Smooth muscle cell (in vitro differentiated cells): Measurements from ENCODE around the gene WRAP73. TPM values are rescaled to one million over a fixed set of nuclear protein-coding genes. Genes with fewer than 3 reads are reported as not detected.

Experiments
- DNase-seq: peaks from one replicate; lab custom pipeline; 2025; ENCODE audit not compliant: unreplicated experiment; lab: John Stamatoyannopoulos, UW
- H2AFZ ChIP-seq: fragments of 200-600 bp; sonication (generic); 2 replicates; pipeline ENCODE4 v1.6.0; 2016; ENCODE audit warnings: antibody characterized with exemption, low read depth, mild to moderate bottlenecking
- H3F3A ChIP-seq: fragments of 200-600 bp; sonication (generic); 2 replicates; pipeline ENCODE4 v1.6.0; 2017; ENCODE audit warnings: antibody characterized with exemption, low read depth
- H3K27ac ChIP-seq: fragments of 200-600 bp; sonication (generic); 2 replicates; pipeline ENCODE4 v1.5.1; 2016; ENCODE audit warnings: low read depth, mild to moderate bottlenecking
- H3K27me3 ChIP-seq: fragments of 200-600 bp; sonication (generic); 2 replicates; pipeline ENCODE4 v1.6.1; 2016; ENCODE audit warnings: low read depth, mild to moderate bottlenecking
- H3K36me3 ChIP-seq: fragments of 200-600 bp; sonication (generic); 2 replicates; pipeline ENCODE4 v1.5.1; 2016; ENCODE audit warnings: low read depth
- H3K4me1 ChIP-seq: fragments of 200-600 bp; sonication (generic); 2 replicates; pipeline ENCODE4 v1.5.1; 2016; ENCODE audit warnings: low read depth
- H3K4me2 ChIP-seq: fragments of 200-600 bp; sonication (generic); 2 replicates; pipeline ENCODE4 v1.6.0; 2016; ENCODE audit warnings: mild to moderate bottlenecking
- H3K4me3 ChIP-seq: fragments of 200-600 bp; sonication (generic); 2 replicates; pipeline ENCODE4 v1.5.1; 2016; ENCODE audit warnings: mild to moderate bottlenecking
- H3K79me2 ChIP-seq: fragments of 200-600 bp; sonication (generic); 2 replicates; pipeline ENCODE4 v1.6.0; 2016; ENCODE audit warnings: low read depth, mild to moderate bottlenecking
- H3K9ac ChIP-seq: fragments of 200-600 bp; sonication (generic); 2 replicates; pipeline ENCODE4 v1.6.0; 2016; ENCODE audit warnings: low read depth
- H3K9me3 ChIP-seq: fragments of 200-600 bp; sonication (generic); replicated peaks from 2 replicates; pipeline ENCODE4 v1.5.1; 2016; ENCODE audit warnings: low read depth
- H4K20me1 ChIP-seq: fragments of 200-600 bp; sonication (generic); 2 replicates; pipeline ENCODE4 v1.6.0; 2016; ENCODE audit warnings: low read depth
- WGBS: methylation state at CpG from one replicate; pipeline ENCODE4 v1.1.7; 2016; ENCODE audit warnings: low lambda C conversion rate; 5-methylcytosine and 5-hydroxymethylcytosine counted together
- polyA plus RNA-seq: library from polyadenylated mRNA; unstranded; fragments of >200 nt; fragmentation: Nextera tagmentation; extraction: Ambion mirVana; gene quantifications from 2 replicates; pipeline ENCODE4 v1.2.1, GENCODE V29; 2016
- total RNA-seq: library from RNA; depleted of rRNA; stranded (reverse); fragments of >200 nt; gene quantifications from 2 replicates; pipeline ENCODE4 v1.2.3, GENCODE V29; 2014
- TF ChIP-seq, protein P1 (sequence below): fragments of 200-600 bp; sonication (generic); IDR thresholded peaks from 2 replicates; pipeline ENCODE4 v1.5.1; 2017; ENCODE audit warnings: borderline replicate concordance, mild to moderate bottlenecking, antibody characterized with exemption; ENCODE audit not compliant: insufficient read depth, poor library complexity, severe bottlenecking

Gene WRAP73
- total and polyA plus RNA-seq, 2 experiments from 2014 or later, result 17.2 to 20.8 TPM

DNA sequence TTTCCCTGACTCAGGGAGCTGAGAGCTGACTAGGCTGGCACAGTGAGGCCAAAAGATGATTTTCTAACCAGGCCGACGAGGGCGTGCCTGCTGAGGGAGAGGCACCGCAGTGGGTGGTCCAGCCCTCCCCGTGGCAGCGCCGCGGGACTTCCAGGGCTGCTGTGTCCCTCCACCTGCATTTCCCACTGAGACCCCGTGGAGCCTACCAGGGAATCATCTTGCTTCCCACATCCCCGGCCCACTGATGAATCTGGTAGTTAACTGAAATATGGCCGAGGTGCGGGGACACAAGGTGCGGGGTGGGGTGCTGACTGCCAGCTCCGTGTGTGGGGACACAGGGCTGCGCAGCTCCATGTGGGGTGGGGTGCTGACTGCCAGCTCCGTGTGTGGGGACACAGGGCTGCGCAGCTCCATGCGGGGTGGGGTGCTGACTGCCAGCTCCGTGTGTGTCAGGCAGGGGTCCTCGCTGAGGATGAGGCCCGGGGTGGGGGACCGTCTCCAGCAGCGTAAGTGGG, 10.4 kb downstream of the WRAP73 start:
- H3K4me3 ChIP-seq, result no peak overlapping the region
- TF ChIP-seq, protein P1, sequence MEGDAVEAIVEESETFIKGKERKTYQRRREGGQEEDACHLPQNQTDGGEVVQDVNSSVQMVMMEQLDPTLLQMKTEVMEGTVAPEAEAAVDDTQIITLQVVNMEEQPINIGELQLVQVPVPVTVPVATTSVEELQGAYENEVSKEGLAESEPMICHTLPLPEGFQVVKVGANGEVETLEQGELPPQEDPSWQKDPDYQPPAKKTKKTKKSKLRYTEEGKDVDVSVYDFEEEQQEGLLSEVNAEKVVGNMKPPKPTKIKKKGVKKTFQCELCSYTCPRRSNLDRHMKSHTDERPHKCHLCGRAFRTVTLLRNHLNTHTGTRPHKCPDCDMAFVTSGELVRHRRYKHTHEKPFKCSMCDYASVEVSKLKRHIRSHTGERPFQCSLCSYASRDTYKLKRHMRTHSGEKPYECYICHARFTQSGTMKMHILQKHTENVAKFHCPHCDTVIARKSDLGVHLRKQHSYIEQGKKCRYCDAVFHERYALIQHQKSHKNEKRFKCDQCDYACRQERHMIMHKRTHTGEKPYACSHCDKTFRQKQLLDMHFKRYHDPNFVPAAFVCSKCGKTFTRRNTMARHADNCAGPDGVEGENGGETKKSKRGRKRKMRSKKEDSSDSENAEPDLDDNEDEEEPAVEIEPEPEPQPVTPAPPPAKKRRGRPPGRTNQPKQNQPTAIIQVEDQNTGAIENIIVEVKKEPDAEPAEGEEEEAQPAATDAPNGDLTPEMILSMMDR, result no peak
- no peaks in the 10 kb centered on the region for H3K27me3 ChIP-seq
- WGBS, result 96% methylated on average over 23 of the region's 23 CpGs
- H3K79me2 ChIP-seq, result no peaks in the 10 kb centered on the region
- no peaks in the 10 kb centered on the region for H3K4me1 ChIP-seq
- no peaks in the 10 kb centered on the region for H3K9me3 ChIP-seq
- H3K9ac ChIP-seq, result no peak overlapping the region
- no peak for DNase-seq
- no peak overlapping the region for H3K4me2 ChIP-seq
- H4K20me1 ChIP-seq, result no peaks in the 10 kb centered on the region
- H2AFZ ChIP-seq, result no peak overlapping the region
- no peak overlapping the region for H3K27ac ChIP-seq
- H3K36me3 ChIP-seq, result no peaks in the 10 kb centered on the region
- H3F3A ChIP-seq, result no peaks in the 10 kb centered on the region

DNA sequence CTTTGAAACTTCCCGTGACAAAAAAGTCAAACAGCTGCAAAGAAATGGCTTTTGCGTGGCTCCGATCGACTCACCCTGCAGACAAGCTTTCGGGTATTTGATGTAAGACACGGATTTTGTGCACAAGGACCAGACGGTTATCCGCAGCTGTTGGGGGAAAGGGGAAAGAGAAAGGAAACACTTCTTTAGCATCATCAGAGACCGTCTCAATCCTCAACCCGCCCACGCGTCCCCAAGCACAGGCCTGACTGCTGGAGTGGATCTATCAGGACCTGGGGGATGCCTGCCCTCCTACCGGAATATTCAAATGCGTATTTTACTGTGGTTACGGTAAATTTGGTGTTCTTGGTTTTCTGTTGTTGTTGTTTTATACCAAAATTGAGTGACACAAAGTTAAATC, 11.2 kb downstream of the WRAP73 start:
- Histone ChIP-seq H3K4me3 (no peak overlapping the region), H3K4me1 (no peaks in the 10 kb centered on the region), H3K27ac (no peak overlapping the region), H3K9ac (no peak overlapping the region), H3F3A (no peaks in the 10 kb centered on the region), H3K4me2 (no peak overlapping the region), H3K79me2 (no peaks in the 10 kb centered on the region), H4K20me1 (no peaks in the 10 kb centered on the region), H3K9me3 (no peaks in the 10 kb centered on the region), H2AFZ (no peak overlapping the region), H3K36me3 (no peaks in the 10 kb centered on the region), H3K27me3 (no peaks in the 10 kb centered on the region)
- WGBS, result 50% methylated on average over 15 of the region's 15 CpGs
- DNase-seq, result no peak
- TF ChIP-seq, protein P1, result no peak

DNA sequence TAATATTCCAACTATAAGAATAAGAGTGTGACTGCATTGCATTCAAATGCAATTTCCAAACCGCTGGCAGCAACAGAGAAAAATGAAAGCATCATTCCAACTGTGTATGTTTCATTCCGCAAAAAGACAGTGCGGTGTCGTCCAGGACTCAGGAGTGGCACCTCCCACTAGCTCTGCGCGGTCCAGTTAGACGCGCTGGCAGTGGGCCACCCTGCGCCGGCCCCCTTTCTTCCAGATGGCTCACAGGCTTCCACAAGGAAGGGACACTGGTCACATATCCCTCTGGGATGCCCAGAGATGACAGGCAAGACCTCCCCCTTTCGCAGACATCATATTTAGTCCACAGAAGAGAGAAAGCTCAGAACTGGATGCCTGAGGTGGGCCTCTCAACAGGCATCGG, 11.9 kb downstream of the WRAP73 start:
- Histone ChIP-seq H4K20me1 (no peaks in the 10 kb centered on the region), H3F3A (no peaks in the 10 kb centered on the region), H3K27ac (no peak overlapping the region), H3K9me3 (no peaks in the 10 kb centered on the region), H3K27me3 (no peaks in the 10 kb centered on the region), H3K79me2 (no peaks in the 10 kb centered on the region), H3K4me1 (no peaks in the 10 kb centered on the region), H3K4me3 (no peak overlapping the region), H3K4me2 (no peak overlapping the region), H2AFZ (no peak overlapping the region), H3K36me3 (no peaks in the 10 kb centered on the region), H3K9ac (no peak overlapping the region)
- no peak for DNase-seq
- TF ChIP-seq, protein P1, result no peak
- 89% methylated on average over 12 of the region's 12 CpGs for WGBS

DNA sequence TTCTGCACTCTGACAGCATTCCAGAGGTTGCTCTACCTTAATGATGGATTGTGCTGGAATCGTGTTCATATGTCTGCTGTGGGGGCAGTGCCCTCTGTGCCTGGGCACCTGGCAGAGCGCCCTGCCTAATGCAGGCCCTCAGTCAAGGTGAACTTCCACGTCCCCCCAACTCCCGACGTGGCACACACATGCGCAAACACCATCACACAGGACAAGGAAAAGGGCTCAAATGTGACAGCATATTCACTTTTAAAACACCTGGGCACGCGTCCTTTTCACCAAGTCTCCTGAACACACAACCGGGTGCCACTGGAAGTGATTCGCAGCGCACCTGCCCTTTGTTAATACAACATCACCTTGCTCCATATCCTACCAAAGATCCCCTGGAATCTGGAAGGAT, 13.4 kb downstream of the WRAP73 start:
- no peaks in the 10 kb centered on the region for H3K36me3 ChIP-seq
- 99% methylated on average over 11 of the region's 11 CpGs for WGBS
- TF ChIP-seq, protein P1, result no peak

More for the DNA sequence above, 13.4 kb downstream of the WRAP73 start:
- Histone ChIP-seq H3K27ac (no peak overlapping the region), H3K9ac (no peak overlapping the region), H3K4me3 (no peak overlapping the region), H3K4me2 (no peak overlapping the region), H3K79me2 (no peaks in the 10 kb centered on the region), H3K9me3 (no peaks in the 10 kb centered on the region), H3K4me1 (no peaks in the 10 kb centered on the region), H3K27me3 (no peaks in the 10 kb centered on the region), H2AFZ (no peak overlapping the region), H3F3A (no peaks in the 10 kb centered on the region), H4K20me1 (no peaks in the 10 kb centered on the region)
- DNase-seq, result no peak
